Nephron progenitor cell (in vitro differentiated cells): ENCODE results near the gene MTR.
A peak's percentile ranks its signal among the peaks of the same experiment; 100 is the strongest.

ENCODE experiments used
- DNase-seq: peaks from one replicate; pipeline ENCODE4 v3.0.0; 2021
- H3K27ac Mint-ChIP-seq: 2 replicates; pipeline ENCODE4 v1.8.0; 2021; ENCODE audit warnings: mild to moderate bottlenecking, moderate library complexity, mixed read lengths
- H3K27me3 Mint-ChIP-seq: 2 replicates; pipeline ENCODE4 v1.8.0; 2021; ENCODE audit warnings: mild to moderate bottlenecking, low read depth, mixed read lengths; ENCODE audit not compliant: poor library complexity
- H3K36me3 Mint-ChIP-seq: 2 replicates; pipeline ENCODE4 v1.8.0; 2021; ENCODE audit warnings: low read depth, mixed read lengths
- H3K4me1 Mint-ChIP-seq: 2 replicates; pipeline ENCODE4 v1.8.0; 2021; ENCODE audit warnings: mixed read lengths
- H3K4me3 Mint-ChIP-seq: 2 replicates; pipeline ENCODE4 v1.8.0; 2021; ENCODE audit warnings: mild to moderate bottlenecking, moderate library complexity, mixed read lengths
- H3K9me3 Mint-ChIP-seq: 2 replicates; pipeline ENCODE4 v1.8.0; 2021; ENCODE audit warnings: mild to moderate bottlenecking, moderate library complexity, mixed read lengths
- TF ChIP-seq, protein P1 (sequence below): fragments of 200-600 bp; sonication (generic); IDR thresholded peaks from 2 replicates; pipeline ENCODE4 v1.5.0; 2021; ENCODE audit warnings: antibody characterized with exemption

Gene MTR

DNA sequence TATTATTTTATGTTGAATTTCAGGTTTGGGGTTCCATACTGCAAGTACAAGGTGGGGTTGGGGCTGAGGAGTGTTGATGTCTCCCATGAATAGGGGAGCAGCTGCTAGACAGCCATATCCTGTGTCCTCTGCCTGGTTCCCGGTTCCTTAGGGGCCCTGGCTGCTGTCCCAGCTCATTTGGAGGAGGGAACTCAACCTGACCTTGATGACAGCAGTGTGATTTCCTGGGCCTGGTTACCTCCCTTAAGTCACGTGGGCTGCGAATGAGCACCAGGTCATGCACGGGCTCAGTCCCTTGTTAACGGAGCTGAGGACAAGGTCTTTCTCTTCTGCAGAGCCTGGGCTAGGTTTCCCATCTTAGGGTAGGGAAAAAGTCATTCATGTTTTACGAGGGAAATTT lies 85.1 kb downstream of the MTR start:
- TF ChIP-seq, protein P1, sequence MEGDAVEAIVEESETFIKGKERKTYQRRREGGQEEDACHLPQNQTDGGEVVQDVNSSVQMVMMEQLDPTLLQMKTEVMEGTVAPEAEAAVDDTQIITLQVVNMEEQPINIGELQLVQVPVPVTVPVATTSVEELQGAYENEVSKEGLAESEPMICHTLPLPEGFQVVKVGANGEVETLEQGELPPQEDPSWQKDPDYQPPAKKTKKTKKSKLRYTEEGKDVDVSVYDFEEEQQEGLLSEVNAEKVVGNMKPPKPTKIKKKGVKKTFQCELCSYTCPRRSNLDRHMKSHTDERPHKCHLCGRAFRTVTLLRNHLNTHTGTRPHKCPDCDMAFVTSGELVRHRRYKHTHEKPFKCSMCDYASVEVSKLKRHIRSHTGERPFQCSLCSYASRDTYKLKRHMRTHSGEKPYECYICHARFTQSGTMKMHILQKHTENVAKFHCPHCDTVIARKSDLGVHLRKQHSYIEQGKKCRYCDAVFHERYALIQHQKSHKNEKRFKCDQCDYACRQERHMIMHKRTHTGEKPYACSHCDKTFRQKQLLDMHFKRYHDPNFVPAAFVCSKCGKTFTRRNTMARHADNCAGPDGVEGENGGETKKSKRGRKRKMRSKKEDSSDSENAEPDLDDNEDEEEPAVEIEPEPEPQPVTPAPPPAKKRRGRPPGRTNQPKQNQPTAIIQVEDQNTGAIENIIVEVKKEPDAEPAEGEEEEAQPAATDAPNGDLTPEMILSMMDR: no peak
- H3K27ac Mint-ChIP-seq: no peak overlapping the region
- DNase-seq: no peak
- peaks cover 58% of the 10 kb centered on the region for H3K36me3 Mint-ChIP-seq
- H3K4me3 Mint-ChIP-seq: no peak overlapping the region
- H3K4me1 Mint-ChIP-seq: peaks cover 4% of the 10 kb centered on the region
- no peaks in the 10 kb centered on the region for H3K9me3 Mint-ChIP-seq
- H3K27me3 Mint-ChIP-seq: peaks cover 4% of the 10 kb centered on the region

DNA sequence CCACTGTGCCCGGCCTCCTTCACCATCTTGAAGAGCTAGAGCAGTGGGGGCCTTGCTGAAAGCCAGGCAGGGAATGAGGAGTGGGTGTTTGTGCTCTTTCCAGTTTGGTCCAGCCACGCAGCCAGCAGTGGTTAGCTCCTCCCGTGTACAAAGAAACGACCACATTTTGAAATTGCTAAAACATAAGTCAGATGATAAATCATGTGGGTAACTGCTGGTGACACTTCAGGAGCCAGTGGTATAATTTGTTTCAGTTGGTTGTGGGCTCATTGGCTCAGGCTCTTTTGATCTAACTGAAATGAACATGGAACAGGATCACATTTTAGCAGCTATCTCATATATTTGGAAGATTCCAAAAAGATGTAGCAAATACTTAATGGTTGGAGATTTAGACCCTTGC lies 87.6 kb downstream of the MTR start:
- H3K36me3 Mint-ChIP-seq: peaks cover 61% of the 10 kb centered on the region
- no peaks in the 10 kb centered on the region for H3K9me3 Mint-ChIP-seq
- peaks cover 4% of the 10 kb centered on the region for H3K4me1 Mint-ChIP-seq
- TF ChIP-seq, protein P1: no peak
- H3K4me3 Mint-ChIP-seq: no peak overlapping the region
- peaks cover 4% of the 10 kb centered on the region for H3K27me3 Mint-ChIP-seq
- no peak for DNase-seq
- H3K27ac Mint-ChIP-seq: no peak overlapping the region

DNA sequence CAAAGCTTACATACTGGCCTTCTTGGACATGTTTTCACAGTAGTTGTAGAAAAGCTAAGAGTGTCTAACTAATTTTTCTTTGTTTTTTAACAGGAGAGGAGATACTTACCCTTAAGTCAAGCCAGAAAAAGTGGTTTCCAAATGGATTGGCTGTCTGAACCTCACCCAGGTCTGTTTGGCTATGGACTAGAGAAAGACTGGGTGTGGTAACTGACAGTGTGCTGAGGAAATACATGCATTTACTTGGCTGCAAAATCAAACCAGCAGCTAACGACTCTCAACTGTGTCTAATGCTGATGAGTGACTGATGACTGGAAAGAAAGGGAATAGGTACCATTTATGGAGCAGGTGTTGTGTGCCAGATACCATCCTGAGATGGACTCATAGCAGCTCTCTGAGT lies 91.1 kb downstream of the MTR start:
- no peak for DNase-seq
- H3K9me3 Mint-ChIP-seq: no peaks in the 10 kb centered on the region
- TF ChIP-seq, protein P1: no peak
- no peaks in the 10 kb centered on the region for H3K4me1 Mint-ChIP-seq
- no peaks in the 10 kb centered on the region for H3K27me3 Mint-ChIP-seq
- H3K4me3 Mint-ChIP-seq: no peak overlapping the region
- peak overlapping the region; percentile 18 for H3K27ac Mint-ChIP-seq
- H3K36me3 Mint-ChIP-seq: peaks cover 56% of the 10 kb centered on the region

- no peak for DNase-seq
- Mint-ChIP-seq H3K27ac (peak overlapping the region; percentile 26), H3K9me3 (no peaks in the 10 kb centered on the region), H3K4me3 (no peak overlapping the region), H3K4me1 (no peaks in the 10 kb centered on the region), H3K27me3 (no peaks in the 10 kb centered on the region), H3K36me3 (peaks cover 65% of the 10 kb centered on the region)
- TF ChIP-seq, protein P1: no peak
Measured at GRCh38 chr1:236887081-236887480, 92.0 kb downstream of the MTR start.

- no peak overlapping the region for H3K4me3 Mint-ChIP-seq
- no peaks in the 10 kb centered on the region for H3K27me3 Mint-ChIP-seq
- H3K36me3 Mint-ChIP-seq: peaks cover 72% of the 10 kb centered on the region
- no peaks in the 10 kb centered on the region for H3K4me1 Mint-ChIP-seq
- H3K9me3 Mint-ChIP-seq: no peaks in the 10 kb centered on the region
- H3K27ac Mint-ChIP-seq: no peak overlapping the region
- TF ChIP-seq, protein P1: no peak
- DNase-seq: no peak
Measured at GRCh38 chr1:236888126-236888525, 93.0 kb downstream of the MTR start.

DNA sequence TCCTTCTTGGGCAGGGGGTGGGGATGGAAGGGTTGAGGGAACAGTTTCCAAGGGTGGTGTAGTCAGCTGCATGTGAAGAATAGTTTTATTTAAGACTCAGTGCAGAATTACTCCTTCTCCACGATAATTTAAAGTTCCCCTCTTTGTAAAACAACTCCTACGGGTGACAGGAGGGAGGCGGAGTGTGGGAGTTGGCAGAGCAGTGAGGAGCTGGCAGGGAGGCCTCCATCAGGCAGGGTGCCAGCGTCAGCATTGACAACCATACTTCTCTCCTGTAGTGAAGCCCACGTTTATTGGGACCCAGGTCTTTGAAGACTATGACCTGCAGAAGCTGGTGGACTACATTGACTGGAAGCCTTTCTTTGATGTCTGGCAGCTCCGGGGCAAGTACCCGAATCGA lies 93.8 kb downstream of the MTR start:
- TF ChIP-seq, protein P1: no peak
- H3K4me1 Mint-ChIP-seq: no peaks in the 10 kb centered on the region
- H3K27ac Mint-ChIP-seq: peak overlapping the region; percentile 37
- H3K36me3 Mint-ChIP-seq: peaks cover 79% of the 10 kb centered on the region
- H3K27me3 Mint-ChIP-seq: no peaks in the 10 kb centered on the region
- H3K9me3 Mint-ChIP-seq: no peaks in the 10 kb centered on the region
- DNase-seq: no peak
- H3K4me3 Mint-ChIP-seq: no peak overlapping the region
